Activated naive CD4-positive, alpha-beta T cell treated with anti-CD3 and anti-CD28 coated beads, Interleukin-2, amount 50 U/mL, for 16 hours (primary cell): Measurements from ENCODE around the gene SORCS2.

Experiments
- DNase-seq: peaks from one replicate; pipeline ENCODE4 v3.0.0-alpha.2; 2020

Gene SORCS2

GRCh38 chr4:7294176-7294756 is 101.9 kb downstream of the SORCS2 start:
- DNase-seq: no peak

- no peak for DNase-seq
Observed at GRCh38 chr4:7295197-7295910, 103.0 kb downstream of the SORCS2 start.

GRCh38 chr4:7295911-7296660 is 103.7 kb downstream of the SORCS2 start:
- DNase-seq: no peak

- DNase-seq: no peak
Observed at GRCh38 chr4:7296661-7297335, 104.5 kb downstream of the SORCS2 start.

GRCh38 chr4:7297374-7297773 is 105.0 kb downstream of the SORCS2 start:
- DNase-seq: no peak

GRCh38 chr4:7297881-7298280 is 105.5 kb downstream of the SORCS2 start:
- no peak for DNase-seq

GRCh38 chr4:7298619-7299009 is 106.3 kb downstream of the SORCS2 start:
- DNase-seq: no peak

- no peak for DNase-seq
Observed at GRCh38 chr4:7299010-7299907, 106.9 kb downstream of the SORCS2 start.

- DNase-seq: no peak
Observed at GRCh38 chr4:7299908-7300710, 107.8 kb downstream of the SORCS2 start.

GRCh38 chr4:7300711-7301095 is 108.4 kb downstream of the SORCS2 start:
- DNase-seq: no peak

- DNase-seq: no peak
Observed at GRCh38 chr4:7301126-7301785, 108.9 kb downstream of the SORCS2 start.

GRCh38 chr4:7301846-7302630 is 109.7 kb downstream of the SORCS2 start:
- DNase-seq: no peak

- DNase-seq: no peak
Observed at GRCh38 chr4:7302781-7303404, 110.6 kb downstream of the SORCS2 start.

- DNase-seq: no peak
Observed at GRCh38 chr4:7303561-7303960, 111.2 kb downstream of the SORCS2 start.

- DNase-seq: no peak
Observed at GRCh38 chr4:7304436-7304835, 112.1 kb downstream of the SORCS2 start.

GRCh38 chr4:7306021-7306965 is 114.0 kb downstream of the SORCS2 start:
- no peak for DNase-seq

- no peak for DNase-seq
Observed at GRCh38 chr4:7306986-7307385, 114.6 kb downstream of the SORCS2 start.

GRCh38 chr4:7307394-7308099 is 115.2 kb downstream of the SORCS2 start:
- no peak for DNase-seq
